Lung (tissue), 12 donors: ENCODE results near the gene BAG1. TPM values are rescaled to one million over a fixed set of nuclear protein-coding genes. Genes with fewer than 3 reads are reported as not detected.
A peak's percentile ranks its signal among the peaks of the same experiment; 100 is the strongest.

Experiments used
- ATAC-seq: fragments of 200-7000 bp; cut with Tn5 transposase; one replicate; pipeline ENCODE4 v1.9.1; 2020; ENCODE audit warnings: moderate number of reproducible peaks; ENCODE audit not compliant: insufficient read depth, low FRiP score
- DNase-seq, 3 donors: peaks; one replicate each; pipeline ENCODE4 v3.0.0-alpha.2; 2013 to 2017
- H3K27ac ChIP-seq, 2 donors: one replicate each; pipeline ENCODE4 v1.5.1; 2013; ENCODE audit warnings: mild to moderate bottlenecking in 2 of 2, moderate library complexity in 2 of 2, control low read depth in 1 of 2, inconsistent platforms in 1 of 2, low read depth in 1 of 2, low read length in 1 of 2
- H3K27me3 ChIP-seq, 3 donors: one replicate each; pipeline ENCODE4 v1.5.1; 2013; ENCODE audit warnings: low read length in 2 of 3; ENCODE audit not compliant: control insufficient read depth in 3 of 3, insufficient read depth in 3 of 3
- H3K36me3 ChIP-seq, 4 donors: one replicate each; pipeline ENCODE4 v1.5.1; 2013; ENCODE audit warnings: low read length in 4 of 4, mild to moderate bottlenecking in 1 of 4, moderate library complexity in 1 of 4; ENCODE audit not compliant: control insufficient read depth in 4 of 4, insufficient read depth in 4 of 4
- H3K4me1 ChIP-seq, 5 donors: one replicate each; pipeline ENCODE4 v1.5.1; 2013; ENCODE audit warnings: low read length in 5 of 5, mild to moderate bottlenecking in 2 of 5, moderate library complexity in 1 of 5; ENCODE audit not compliant: control insufficient read depth in 5 of 5, insufficient read depth in 5 of 5
- H3K4me3 ChIP-seq: one replicate; pipeline ENCODE4 v1.5.1; 2013; ENCODE audit warnings: mild to moderate bottlenecking, control low read depth, moderate library complexity
- H3K9ac ChIP-seq, 2 donors: one replicate each; pipeline ENCODE4 v1.5.1; 2013; ENCODE audit warnings: low read length in 2 of 2, control low read depth in 1 of 2; ENCODE audit not compliant: insufficient read depth in 1 of 2
- H3K9me3 ChIP-seq, 4 donors: one replicate each; pipeline ENCODE4 v1.5.1; 2013; ENCODE audit warnings: low read length in 3 of 4, mild to moderate bottlenecking in 1 of 4, moderate library complexity in 1 of 4; ENCODE audit not compliant: control insufficient read depth in 4 of 4, insufficient read depth in 3 of 4
- CTCF ChIP-seq: IDR thresholded peaks from 2 replicates; pipeline ENCODE4 v1.5.1; 2012; ENCODE audit warnings: mild to moderate bottlenecking; ENCODE audit errors: control extremely low read depth, extremely low read depth
- WGBS, 2 donors: extraction: QIAGEN DNeasy Blood & Tissue Kit; methylation state at CpG; one replicate each; pipeline ENCODE4 v1.1.7; 2013; 5-methylcytosine and 5-hydroxymethylcytosine counted together
- polyA plus RNA-seq, 2 donors: library from polyadenylated mRNA; stranded (reverse); fragments of 200-250 nt; gene quantifications; one replicate each; pipeline ENCODE4 v1.2.1, GENCODE V29; 2013
- total RNA-seq, 2 donors: library from RNA; depleted of rRNA in 1 of 2; stranded (reverse); fragments of >200 nt in 1 of 2; gene quantifications; one replicate each; pipeline ENCODE4 v1.2.1, GENCODE V29; 2014 to 2021
- donor health status: control.
- donor health status: control.
- donor health status: Bipolar disorder and iron deficiency.
- donor health status: healthy.
- donor health status: DM: yes; HTN: yes; CAD: no.

The BAG1 gene
- total and polyA plus RNA-seq, 4 donors: 84.1 to 135 (median 106) TPM

- ATAC-seq (no peak), DNase-seq (no peak)
- WGBS, 2 donors: 74 to 76% methylated on average over 14 of the region's 14 CpGs
- Histone ChIP-seq H3K27me3 (peaks cover 0 to 3% (median 0%) of the 10 kb centered on the region in 3 donors), H3K4me3 (no peak overlapping the region), H3K27ac (no peak overlapping the region), H3K9ac (no peak overlapping the region), H3K36me3 (no peaks in the 10 kb centered on the region), H3K9me3 (no peaks in the 10 kb centered on the region), H3K4me1 (no peaks in the 10 kb centered on the region)
- TF ChIP-seq CTCF: no peak
Measured at GRCh38 chr9:33220681-33221567, 43.6 kb downstream of the BAG1 start.

- peaks cover 0 to 3% (median 0%) of the 10 kb centered on the region in 3 donors for H3K27me3 ChIP-seq
- no peak for TF ChIP-seq CTCF
- 59 to 75% methylated on average over 3 of the region's 3 CpGs for WGBS, 2 donors
- no peak overlapping the region for H3K27ac ChIP-seq
- ATAC-seq (no peak), DNase-seq (peak; percentile 79 to 86 (median 82))
- H3K9me3 ChIP-seq: no peaks in the 10 kb centered on the region
- H3K4me1 ChIP-seq: peaks cover 0 to 9% (median 2%) of the 10 kb centered on the region in 5 donors
- H3K36me3 ChIP-seq: no peaks in the 10 kb centered on the region
- no peak overlapping the region for H3K4me3 ChIP-seq
- peak overlapping the region in 1 of 2 donors; percentile 36 for H3K9ac ChIP-seq
Measured at GRCh38 chr9:33211695-33212393, 52.7 kb downstream of the BAG1 start.

GRCh38 chr9:33210006-33210715, 54.3 kb downstream of the BAG1 start:
- Histone ChIP-seq H3K36me3 (no peaks in the 10 kb centered on the region), H3K4me3 (no peak overlapping the region), H3K27ac (no peak overlapping the region), H3K9me3 (no peaks in the 10 kb centered on the region), H3K27me3 (no peaks in the 10 kb centered on the region), H3K4me1 (peaks cover 0 to 9% (median 2%) of the 10 kb centered on the region in 5 donors), H3K9ac (no peak overlapping the region)
- TF ChIP-seq CTCF: no peak
- ATAC-seq: no peak
- 91 to 92% methylated on average over 4 of the region's 4 CpGs for WGBS, 2 donors
- DNase-seq: no peak
